Thyroid gland (tissue), 4 donors: Measurements from ENCODE around the gene ZNF76. TPM values are rescaled to one million over a fixed set of nuclear protein-coding genes. Genes with fewer than 3 reads are reported as not detected.

ENCODE experiments used
- DNase-seq, 2 donors: peaks; one replicate each; pipeline ENCODE4 v3.0.0-alpha.2; 2019
- H3K27ac ChIP-seq, 3 donors: fragments of 200-600 bp; sonication (generic); 1 replicate in 2 of 3; 2 replicates in 1 of 3; pipeline ENCODE4 v1.5.1; 2016 to 2019; ENCODE audit warnings: mild to moderate bottlenecking in 1 of 3, moderate library complexity in 1 of 3
- H3K27me3 ChIP-seq: fragments of 200-600 bp; sonication (generic); one replicate; pipeline ENCODE4 v1.5.1; 2019
- H3K36me3 ChIP-seq, 2 donors: fragments of 200-600 bp; sonication (generic); one replicate each; pipeline ENCODE4 v1.5.1; 2016 to 2019
- H3K4me1 ChIP-seq, 2 donors: fragments of 200-600 bp; sonication (generic); one replicate each; pipeline ENCODE4 v1.5.1; 2017 to 2019
- H3K4me3 ChIP-seq, 3 donors: fragments of 200-600 bp; sonication (generic); replicated peaks in 1 of 3; 1 replicate in 2 of 3; 2 replicates in 1 of 3; pipeline ENCODE4 v1.5.1; 2016; ENCODE audit warnings: mild to moderate bottlenecking in 1 of 3
- H3K9me3 ChIP-seq: fragments of 200-600 bp; sonication (generic); one replicate; pipeline ENCODE4 v1.5.1; 2017
- CTCF ChIP-seq, 6 experiments: fragments of 200-600 bp in 3 of 6; fragments of 450-650 bp in 3 of 6; sonication (generic) in 3 of 6; IDR thresholded peaks; one replicate each; pipeline ENCODE4 v1.5.1; 2016 to 2019; ENCODE audit warnings: antibody characterized with exemption in 6 of 6, mild to moderate bottlenecking in 2 of 6, inconsistent platforms in 1 of 6, moderate library complexity in 1 of 6
- POLR2A ChIP-seq, 2 donors: fragments of 450-650 bp; IDR thresholded peaks; one replicate each; pipeline ENCODE4 v1.6.1; 2017; ENCODE audit warnings: antibody characterized with exemption in 2 of 2, mild to moderate bottlenecking in 2 of 2, moderate library complexity in 1 of 2
- WGBS, 2 donors: methylation state at CpG; one replicate each; pipeline ENCODE4 v1.1.5; 2017; 5-methylcytosine and 5-hydroxymethylcytosine counted together
- intact Hi-C: fragments of 100-400 bp; cut with DNase I; formaldehyde crosslinking; loops from one replicate; pipeline ENCODE4 v1.15.1; 2023
- total RNA-seq, 4 donors: library from RNA; depleted of rRNA; stranded (reverse); fragments of >200 nt; gene quantifications; one replicate each; pipeline ENCODE4 v1.2.3, GENCODE V29; 2016

ZNF76 gene
- total RNA-seq, 4 donors from 2014 or later = 54.3 to 81.7 (median 71.6) TPM

- Histone ChIP-seq H3K27ac (no peak overlapping the region), H3K36me3 (peaks cover 12 to 51% of the 10 kb centered on the region in 2 donors), H3K4me1 (peaks cover 20 to 28% of the 10 kb centered on the region in 2 donors), H3K4me3 (no peak overlapping the region), H3K9me3 (no peaks in the 10 kb centered on the region), H3K27me3 (no peaks in the 10 kb centered on the region)
- 96% methylated on average over 7 of the region's 7 CpGs for WGBS, 2 donors
- TF ChIP-seq POLR2A (IDR thresholded peaks at IDR 0.05) (no peak), CTCF (IDR thresholded peaks at IDR 0.05) (no peak)
- no peak for DNase-seq
- intact Hi-C loops = no loop called here
Observed at GRCh38 chr6:35244551-35244950, 15.0 kb upstream of the ZNF76 start.

GRCh38 chr6:35247642-35248231 lies 11.8 kb upstream of the ZNF76 start:
- Histone ChIP-seq H3K4me3 (no peak overlapping the region), H3K27me3 (no peaks in the 10 kb centered on the region), H3K36me3 (peaks cover 12 to 41% of the 10 kb centered on the region in 2 donors), H3K27ac (no peak overlapping the region), H3K4me1 (peaks cover 0 to 6% of the 10 kb centered on the region in 2 donors), H3K9me3 (no peaks in the 10 kb centered on the region)
- TF ChIP-seq CTCF (IDR thresholded peaks at IDR 0.05) = no peak
- no peak for TF ChIP-seq POLR2A (IDR thresholded peaks at IDR 0.05)
- WGBS, 2 donors = 94% methylated on average over 2 of the region's 2 CpGs
- intact Hi-C loops = no loop called here
- DNase-seq = no peak

- no peaks in the 10 kb centered on the region for H3K27me3 ChIP-seq
- 64 to 73% methylated on average over 3 of the region's 3 CpGs for WGBS, 2 donors
- intact Hi-C loops = no loop called here
- no peak overlapping the region for H3K27ac ChIP-seq
- no peak for TF ChIP-seq CTCF (IDR thresholded peaks at IDR 0.05)
- TF ChIP-seq POLR2A (IDR thresholded peaks at IDR 0.05) = no peak
- no peaks in the 10 kb centered on the region for H3K9me3 ChIP-seq
- DNase-seq = no peak
- H3K4me1 ChIP-seq = peaks cover 0 to 6% of the 10 kb centered on the region in 2 donors
- H3K36me3 ChIP-seq = peaks cover 12 to 36% of the 10 kb centered on the region in 2 donors
- H3K4me3 ChIP-seq = no peak overlapping the region
Observed at GRCh38 chr6:35248300-35248699, 11.2 kb upstream of the ZNF76 start.

GRCh38 chr6:35248965-35249364 lies 10.6 kb upstream of the ZNF76 start:
- H3K27me3 ChIP-seq = no peaks in the 10 kb centered on the region
- no peak overlapping the region for H3K27ac ChIP-seq
- TF ChIP-seq POLR2A (IDR thresholded peaks at IDR 0.05) = no peak
- TF ChIP-seq CTCF (IDR thresholded peaks at IDR 0.05) = no peak
- intact Hi-C loops = no loop called here
- peaks cover 12 to 30% of the 10 kb centered on the region in 2 donors for H3K36me3 ChIP-seq
- H3K9me3 ChIP-seq = no peaks in the 10 kb centered on the region
- WGBS, 2 donors = 70 to 74% methylated on average over 3 of the region's 3 CpGs
- peaks cover 0 to 6% of the 10 kb centered on the region in 2 donors for H3K4me1 ChIP-seq
- DNase-seq = no peak
- H3K4me3 ChIP-seq = no peak overlapping the region

DNA sequence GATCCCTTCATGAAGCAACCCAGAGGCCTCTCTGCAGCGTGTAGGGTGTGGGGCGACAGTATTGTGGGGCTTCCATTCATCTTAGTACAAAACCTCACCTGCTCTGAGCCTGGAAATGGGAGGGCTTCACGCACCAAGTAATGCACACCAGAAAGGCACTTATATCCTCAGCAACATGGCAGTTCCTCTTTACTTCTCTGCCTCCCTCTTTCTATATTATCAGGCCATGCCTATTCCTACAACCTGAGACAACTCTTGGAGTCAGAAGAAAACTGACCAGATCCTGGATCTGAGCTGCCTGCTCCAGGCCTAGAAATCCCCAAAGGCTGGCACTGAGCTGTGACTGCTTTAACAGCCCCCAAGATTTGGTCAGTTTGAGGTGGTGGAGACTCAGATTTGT lies 7.6 kb upstream of the ZNF76 start:
- Histone ChIP-seq H3K4me3 (no peak overlapping the region), H3K36me3 (peaks cover 0 to 2% of the 10 kb centered on the region in 2 donors), H3K27me3 (no peaks in the 10 kb centered on the region), H3K4me1 (peaks cover 0 to 6% of the 10 kb centered on the region in 2 donors), H3K27ac (no peak overlapping the region), H3K9me3 (no peaks in the 10 kb centered on the region)
- intact Hi-C loops = no loop called here
- TF ChIP-seq CTCF (IDR thresholded peaks at IDR 0.05) = no peak
- TF ChIP-seq POLR2A (IDR thresholded peaks at IDR 0.05) = no peak
- DNase-seq = no peak
- WGBS, 2 donors = 98 to 100% methylated on average over 3 of the region's 3 CpGs
